Measurements from ENCODE around the gene RANBP3L.
"Not testable (repeated sequence)": the region's sequence is repeated elsewhere in the genome, so short reads cannot be mapped to it uniquely, and the experiment has no call there.

Gene RANBP3L

GRCh38 chr5:36202521-36202961, 99.2 kb downstream of the RANBP3L start:
- no peak for DNase-seq

DNA sequence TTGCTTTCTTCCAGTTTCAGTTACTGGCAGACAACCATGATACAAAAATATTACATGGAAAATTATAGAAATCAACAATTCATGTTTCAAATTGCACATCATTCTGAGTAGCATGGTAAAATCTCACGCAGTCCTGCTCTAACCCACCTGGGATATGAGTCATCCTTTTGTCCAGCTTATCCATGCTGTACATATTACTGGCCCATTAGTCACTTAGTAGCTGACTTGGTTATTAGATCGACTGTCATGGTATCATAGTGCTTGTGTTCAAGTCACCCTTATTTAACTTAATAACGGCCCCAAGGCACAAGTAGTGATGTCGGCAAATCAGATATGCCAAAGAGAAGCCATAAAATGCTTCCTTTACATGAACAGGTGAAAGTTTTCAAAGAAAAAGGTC, 101.2 kb downstream of the RANBP3L start:
- DNase-seq: no peak

- DNase-seq: no peak
These were observed 102.1 kb downstream of the RANBP3L start for GRCh38 chr5:36199620-36200019.

- not testable (repeated sequence) for DNase-seq
These were observed 102.9 kb downstream of the RANBP3L start for GRCh38 chr5:36198783-36199182.
